Stimulated activated CD8-positive, alpha-beta memory T cell treated with anti-CD3 and anti-CD28 coated beads, Interleukin-7, amount 100 ng/mL, for 24 hours (primary cell): ENCODE results near the gene MS4A8.
"Not testable (repeated sequence)": the region's sequence is repeated elsewhere in the genome, so short reads cannot be mapped to it uniquely, and the experiment has no call there.

Experiments
- DNase-seq: peaks from one replicate; pipeline ENCODE4 v3.0.0-alpha.2; 2020; ENCODE audit warnings: low read depth

The MS4A8 gene, protein sequence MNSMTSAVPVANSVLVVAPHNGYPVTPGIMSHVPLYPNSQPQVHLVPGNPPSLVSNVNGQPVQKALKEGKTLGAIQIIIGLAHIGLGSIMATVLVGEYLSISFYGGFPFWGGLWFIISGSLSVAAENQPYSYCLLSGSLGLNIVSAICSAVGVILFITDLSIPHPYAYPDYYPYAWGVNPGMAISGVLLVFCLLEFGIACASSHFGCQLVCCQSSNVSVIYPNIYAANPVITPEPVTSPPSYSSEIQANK

DNA sequence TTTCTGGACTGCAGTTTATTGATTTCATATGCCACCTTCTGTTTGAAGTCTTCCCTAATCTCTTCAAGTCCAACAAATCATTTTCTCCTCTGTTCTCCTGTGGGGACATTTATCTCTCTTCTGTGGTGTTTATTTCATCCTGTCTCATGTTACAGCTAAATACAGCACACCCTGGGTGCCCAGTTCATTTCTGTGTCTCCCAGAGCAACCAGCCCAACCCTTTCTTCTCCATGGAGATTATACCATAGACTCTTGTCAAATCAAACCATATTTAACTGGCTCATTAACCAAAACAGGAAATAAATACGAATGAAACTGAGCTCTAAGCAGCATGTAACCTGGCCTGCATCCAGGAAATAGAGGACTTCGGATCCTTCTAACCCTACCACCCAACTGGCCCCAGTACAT is at the start of gene MS4A8:
MS4A8 (plus strand) TSS at position 329 of the 408 bp plus-strand sequence. CDS start 1,249 bp downstream, outside the sequence.
- DNase-seq: no peak

DNA sequence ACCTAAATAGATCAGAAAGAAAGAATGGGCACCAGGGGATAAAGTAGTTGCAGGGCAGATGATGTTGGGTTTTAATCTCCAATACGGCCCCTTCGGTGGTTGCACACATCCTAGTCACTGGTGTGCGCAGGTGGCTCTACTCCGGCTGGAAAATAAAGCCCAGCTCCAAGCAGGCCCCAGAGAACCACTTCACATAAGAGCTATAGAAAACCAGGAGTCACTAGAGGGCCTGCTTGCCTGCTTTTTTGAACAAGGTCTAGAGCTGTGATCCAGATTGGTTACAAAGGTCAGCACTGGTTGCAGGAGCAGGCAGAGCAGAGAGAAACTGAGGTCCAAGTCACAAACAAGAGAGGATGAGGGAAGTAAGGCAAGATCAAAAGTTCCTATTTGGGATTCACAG is 41.5 kb upstream of the MS4A8 start:
- no peak for DNase-seq

DNA sequence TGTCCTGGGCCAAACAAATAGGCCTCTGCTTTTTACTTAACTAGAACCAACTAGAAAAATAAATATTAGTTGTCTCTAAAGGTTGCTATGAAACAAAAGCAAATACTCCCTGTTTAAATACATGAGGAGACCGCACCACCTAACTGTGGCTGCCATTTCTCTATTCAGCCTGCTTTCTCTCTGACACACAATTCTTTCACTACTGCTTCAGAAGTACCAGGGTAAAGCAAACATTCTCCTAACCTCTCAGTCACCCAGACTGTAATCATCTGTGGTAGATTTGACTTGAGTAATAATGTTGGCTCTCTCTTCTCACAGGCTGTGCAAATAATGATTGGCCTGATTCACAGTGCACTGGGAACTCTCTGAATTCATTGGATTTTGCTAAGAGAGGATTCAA is 41.0 kb upstream of the MS4A8 start:
- no peak for DNase-seq

DNA sequence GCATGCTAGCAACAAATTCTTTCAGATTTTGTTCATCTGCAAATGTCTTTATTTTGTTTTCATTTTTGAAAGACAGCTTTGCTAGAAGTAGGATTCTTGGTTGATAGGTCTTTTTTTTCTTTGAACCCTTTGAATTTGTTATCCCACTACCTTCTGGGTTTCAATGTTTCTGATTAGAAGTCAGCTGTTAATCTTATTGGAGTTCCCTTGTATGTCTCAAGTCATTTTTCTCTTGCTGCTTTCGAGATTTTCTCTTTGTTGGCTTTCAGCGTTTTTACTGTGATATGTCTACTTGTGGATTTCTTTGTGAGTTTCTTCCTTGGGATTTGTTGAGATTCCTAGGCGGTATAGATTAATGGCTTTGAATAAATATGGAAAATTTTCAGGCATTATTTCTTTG is 27.2 kb upstream of the MS4A8 start:
- DNase-seq: no peak

DNA sequence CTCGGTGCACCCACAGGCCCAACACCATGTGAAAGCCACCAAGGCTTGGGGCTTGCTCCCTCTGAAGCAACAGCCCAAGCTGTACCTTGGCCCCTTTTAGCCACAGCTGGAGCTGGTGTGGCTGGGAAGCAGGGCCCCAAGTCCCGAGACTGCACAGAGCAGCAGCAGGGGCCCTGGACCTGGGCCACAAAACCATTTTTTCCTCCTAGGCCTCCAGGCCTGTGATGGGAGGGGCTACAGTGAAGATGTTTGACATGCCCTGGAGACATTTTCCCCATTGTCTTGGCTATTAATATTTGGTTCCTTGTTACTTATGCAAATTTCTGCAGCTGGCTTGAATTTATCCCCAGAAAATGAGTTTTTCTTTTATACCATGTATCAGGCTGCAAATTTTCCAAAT is 21.2 kb upstream of the MS4A8 start:
- not testable (repeated sequence) for DNase-seq

DNA sequence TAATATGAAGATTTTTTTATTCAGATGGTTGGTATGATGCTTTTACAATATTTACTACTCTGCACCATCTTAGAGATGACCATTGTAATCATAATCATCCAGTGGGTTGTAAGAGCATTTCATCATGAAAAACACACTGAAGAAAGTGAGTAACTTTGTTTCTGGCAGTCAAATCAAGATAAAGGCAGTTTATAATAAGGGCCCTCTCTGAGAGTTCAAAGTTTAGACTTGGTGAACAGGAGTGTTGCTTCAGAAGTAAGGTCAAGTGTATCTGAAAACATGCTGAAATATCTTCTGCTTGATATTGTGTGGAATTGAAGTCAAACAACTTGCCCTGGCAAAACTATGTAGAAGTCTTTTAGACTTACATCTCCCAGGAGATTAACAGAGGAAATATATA is 19.5 kb upstream of the MS4A8 start:
- DNase-seq: no peak

DNA sequence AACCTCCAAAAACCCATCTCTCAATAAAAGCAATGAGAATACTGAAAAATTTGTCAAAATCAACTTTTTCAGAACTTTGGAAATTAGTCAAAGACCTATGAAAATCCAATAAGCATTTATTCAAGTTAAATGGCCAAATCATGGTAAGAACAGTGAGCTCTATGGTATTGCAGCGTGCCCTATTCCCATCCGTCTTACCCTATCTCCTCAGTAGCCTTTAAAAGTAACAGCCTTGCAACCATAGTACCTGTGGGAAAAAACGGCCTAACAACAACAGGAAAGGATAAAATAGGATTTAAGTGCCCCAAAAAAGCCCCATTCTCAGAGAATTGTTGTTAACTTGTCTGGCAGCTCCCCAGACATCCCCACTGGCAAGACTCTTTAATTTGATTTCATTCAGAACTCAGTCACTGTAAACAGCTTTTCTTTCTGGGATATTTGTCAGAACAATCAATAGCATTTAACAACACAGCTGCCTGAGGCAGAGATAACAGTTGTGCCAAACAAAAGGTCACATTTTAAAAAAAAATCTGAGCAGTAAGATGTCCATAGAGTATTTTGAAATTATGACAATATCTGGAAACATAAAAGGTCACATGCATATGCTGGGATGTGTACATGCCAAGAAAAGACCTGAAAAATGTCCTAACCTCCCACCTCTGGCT is 18.8 kb upstream of the MS4A8 start:
- DNase-seq: no peak

DNA sequence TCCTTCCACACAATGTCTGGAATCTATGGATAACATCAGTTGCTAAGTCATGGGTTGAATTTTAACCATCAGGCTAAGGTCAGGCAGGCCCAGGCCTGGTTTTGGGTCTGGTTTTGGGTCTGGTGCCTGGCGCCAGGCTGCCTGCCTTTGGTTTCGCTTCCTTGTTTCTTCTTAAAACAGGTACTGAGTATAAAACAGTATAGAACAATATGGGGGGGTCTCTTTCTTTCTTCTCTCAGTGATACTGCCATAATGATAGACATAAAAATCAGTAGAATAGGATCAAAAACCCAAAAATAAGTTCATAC is 14.9 kb upstream of the MS4A8 start:
- not testable (repeated sequence) for DNase-seq

DNA sequence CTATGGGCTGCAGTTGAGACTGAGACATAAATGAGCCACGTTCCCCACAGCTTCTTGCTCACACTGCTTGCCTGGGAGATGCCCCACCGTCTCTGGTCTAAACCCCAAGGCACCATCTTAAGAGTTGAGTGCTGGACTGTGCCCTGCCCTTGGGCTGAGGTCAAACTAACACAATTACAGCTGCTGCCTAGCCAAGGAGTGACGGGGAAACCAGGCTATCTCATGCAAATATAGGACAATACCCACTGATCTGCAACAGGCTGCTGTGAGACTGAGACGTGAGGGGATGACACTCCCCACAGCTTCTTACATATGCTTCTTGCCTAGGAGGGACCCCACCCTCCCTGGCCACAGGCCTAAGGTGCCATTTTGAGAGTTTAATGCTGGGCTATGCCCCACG is 7.8 kb upstream of the MS4A8 start:
- no peak for DNase-seq

DNA sequence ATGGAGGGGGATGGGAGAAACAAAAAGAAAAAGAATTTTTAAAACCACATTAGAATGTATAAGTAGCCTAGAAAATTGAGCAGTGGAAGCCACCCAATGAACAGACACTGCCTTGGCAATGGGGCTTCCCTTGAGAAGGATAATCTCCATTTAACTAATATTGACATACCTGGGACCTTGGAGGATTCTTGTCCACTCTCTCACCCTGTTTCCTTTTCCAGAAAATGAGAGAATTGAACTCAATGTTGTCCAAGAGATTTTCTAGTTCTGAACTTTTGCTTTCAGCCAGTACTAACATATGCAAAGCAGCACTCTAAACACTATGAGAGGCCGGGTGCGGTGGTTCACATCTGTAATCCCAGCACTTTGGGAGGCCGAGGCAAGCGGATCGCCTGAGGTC is 524 bp downstream of the MS4A8 start:
- DNase-seq: no peak

DNA sequence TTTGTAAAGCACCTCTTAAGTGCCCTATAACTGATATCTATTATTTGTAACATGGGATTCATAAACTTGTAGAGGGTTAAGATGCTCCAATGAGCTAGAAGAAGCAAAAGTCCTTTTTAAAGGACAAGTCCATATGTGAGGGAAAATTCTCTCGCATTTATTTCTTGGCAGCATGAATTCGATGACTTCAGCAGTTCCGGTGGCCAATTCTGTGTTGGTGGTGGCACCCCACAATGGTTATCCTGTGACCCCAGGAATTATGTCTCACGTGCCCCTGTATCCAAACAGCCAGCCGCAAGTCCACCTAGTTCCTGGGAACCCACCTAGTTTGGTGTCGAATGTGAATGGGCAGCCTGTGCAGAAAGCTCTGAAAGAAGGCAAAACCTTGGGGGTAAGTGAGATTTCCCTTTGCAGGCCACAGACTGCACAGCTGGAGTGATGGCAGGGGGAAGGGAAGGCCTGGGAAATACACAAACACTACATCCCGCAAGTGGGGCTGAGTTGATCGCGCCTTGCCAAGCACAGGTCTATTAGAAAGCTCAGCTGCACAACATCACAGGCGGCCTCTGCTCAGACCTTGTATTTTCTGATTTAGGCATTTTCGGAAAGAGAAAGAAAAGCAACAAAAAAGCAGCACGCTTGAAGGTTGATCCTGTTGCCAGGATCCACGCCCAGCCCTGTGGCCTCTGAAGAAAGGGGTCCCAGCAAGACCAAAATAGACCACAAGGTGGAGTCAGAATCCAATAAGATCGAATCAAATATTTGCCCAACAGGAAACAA is 1.5 kb downstream of the MS4A8 start:
- DNase-seq: no peak

DNA sequence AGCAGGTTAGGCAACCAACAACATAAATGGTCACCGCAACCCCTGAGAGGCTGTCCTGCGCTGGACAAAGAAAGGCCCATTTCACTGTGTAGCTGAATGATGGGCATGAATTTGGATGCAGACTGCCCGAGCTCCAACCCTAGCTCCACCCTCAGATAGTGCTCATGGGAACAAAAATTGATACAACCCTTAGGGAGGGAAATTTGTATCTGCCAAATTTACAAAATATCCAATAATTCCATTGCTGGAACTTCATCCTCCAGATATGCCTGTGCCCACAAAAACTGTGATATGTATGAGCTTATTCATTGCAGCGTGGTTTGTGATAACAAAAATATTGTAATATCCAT is 2.0 kb downstream of the MS4A8 start:
- DNase-seq: no peak

DNA sequence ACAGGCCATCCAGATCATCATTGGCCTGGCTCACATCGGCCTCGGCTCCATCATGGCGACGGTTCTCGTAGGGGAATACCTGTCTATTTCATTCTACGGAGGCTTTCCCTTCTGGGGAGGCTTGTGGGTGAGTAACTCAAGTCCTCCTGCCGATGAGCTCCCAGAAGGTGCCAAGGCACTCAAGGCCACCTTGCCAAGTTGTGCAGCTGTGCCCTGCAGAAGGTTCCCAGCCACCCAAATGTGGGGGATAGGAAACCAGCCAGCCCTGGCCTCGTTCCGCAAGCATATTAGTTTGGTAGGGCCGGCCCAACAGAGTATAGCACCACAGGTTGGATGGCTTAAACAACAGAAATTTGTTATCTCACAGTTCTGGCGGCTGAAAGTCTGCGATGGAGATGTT is 4.0 kb downstream of the MS4A8 start:
- no peak for DNase-seq

DNA sequence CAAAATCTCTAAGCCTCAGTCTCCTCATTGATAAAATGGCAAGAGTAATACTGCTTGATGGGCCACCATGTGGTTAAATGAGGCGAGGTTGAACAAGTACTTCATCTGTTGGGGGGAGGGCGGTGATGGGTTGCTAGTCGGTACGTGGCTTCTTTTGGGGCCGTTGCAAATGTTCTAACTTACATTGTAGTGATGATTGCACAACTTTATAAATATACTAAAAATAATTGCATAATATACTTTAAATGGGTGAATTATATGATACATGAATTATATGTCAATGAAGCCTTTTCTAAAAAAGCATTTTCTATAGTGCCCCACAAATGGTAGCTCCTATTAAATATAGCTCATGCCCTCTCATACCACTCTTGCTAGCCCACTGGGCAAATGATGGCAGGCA is 6.5 kb downstream of the MS4A8 start:
- DNase-seq: no peak

DNA sequence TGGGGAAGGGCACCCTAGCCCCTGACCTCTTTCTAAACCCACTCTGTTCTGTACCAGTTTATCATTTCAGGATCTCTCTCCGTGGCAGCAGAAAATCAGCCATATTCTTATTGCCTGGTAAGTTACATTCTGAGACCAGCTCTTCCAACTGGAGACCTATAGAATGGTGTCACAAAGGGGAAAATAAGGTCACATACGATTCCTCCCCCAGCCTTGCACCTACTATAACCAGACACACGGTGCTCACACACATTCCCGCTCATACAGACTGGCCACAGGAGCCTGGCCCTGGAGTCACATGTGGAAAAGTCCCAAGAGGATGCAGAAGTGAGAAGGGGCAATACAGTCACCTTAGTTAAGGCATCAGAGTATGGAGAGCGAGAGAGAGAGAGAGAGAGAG is 7.5 kb downstream of the MS4A8 start:
- no peak for DNase-seq

DNA sequence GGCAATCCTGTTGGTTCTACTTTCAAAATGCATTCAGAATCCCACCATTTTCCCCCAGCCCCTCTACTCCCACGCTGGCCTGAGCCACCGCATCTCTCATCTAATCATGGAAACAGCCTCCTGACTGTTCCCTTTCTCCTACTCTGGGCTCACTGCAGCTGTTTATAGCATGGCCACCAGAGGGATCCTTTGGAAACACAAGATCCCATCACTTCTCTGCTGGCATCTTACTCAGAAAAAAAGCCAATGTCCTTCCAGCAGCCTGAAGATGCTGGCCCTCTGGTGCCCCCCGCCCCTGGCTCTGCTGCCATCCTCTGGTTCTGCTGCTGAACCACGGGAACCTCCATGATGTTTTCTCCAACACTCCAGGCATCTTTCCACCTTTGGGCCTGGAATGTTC is 11.1 kb downstream of the MS4A8 start:
- DNase-seq: no peak

DNA sequence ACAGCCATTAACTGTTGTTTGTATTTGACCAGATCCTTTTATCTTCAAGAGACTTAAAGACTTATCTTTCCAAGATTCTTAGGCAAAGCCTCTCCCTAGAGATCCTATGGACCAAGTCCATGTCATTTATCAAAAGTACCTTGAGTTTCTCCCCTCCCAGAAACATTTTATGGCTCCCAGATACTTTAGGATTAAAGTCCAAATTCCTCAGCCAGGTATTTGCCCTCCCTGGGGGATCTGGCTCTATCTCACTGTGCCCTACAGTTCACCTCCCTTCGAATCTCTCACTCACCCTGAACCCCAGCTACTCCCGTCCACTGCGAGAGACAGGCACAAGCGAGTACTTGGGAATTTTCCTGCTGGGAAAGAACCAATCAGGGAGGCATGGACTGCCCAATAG is 11.9 kb downstream of the MS4A8 start:
- DNase-seq: no peak

DNA sequence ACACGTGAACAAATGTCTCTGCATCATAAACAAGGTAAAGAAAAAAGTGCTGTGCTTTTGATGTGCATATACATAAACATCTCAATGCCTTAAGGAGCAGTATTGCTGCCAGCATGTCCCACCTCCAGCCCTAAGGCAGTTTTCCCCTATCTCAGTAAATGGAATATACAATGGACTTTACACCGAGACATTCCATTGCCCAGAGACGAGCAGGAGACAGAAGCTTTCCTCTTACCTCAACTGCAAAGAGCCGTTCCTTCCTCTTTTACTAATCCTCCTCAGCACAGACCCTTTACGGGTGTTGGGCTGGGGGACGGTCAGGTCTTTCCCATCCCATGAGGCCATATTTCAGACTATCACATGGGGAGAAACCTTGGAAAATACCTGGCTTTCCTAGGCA is 14.0 kb downstream of the MS4A8 start:
- DNase-seq: not testable (repeated sequence)

DNA sequence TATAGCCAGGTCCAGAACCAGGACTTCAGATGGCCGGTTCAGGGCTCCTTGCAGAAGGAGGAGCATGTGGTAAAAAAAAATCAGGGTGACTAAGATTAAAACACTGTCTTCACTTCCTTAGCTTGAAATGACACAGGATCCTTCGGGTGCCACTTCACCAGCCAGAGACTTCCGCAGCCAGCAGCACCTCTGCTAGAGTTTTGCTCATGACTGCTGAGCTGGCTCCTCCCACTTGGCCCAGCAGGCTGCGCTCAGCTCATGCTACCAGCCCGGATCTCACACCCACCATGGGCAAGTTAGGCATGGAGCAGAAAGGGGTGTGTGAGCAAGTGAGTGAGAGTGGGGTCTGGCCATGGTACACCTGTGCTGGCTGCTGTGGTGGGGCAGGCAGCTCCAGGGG is 18.5 kb downstream of the MS4A8 start:
- no peak for DNase-seq

DNA sequence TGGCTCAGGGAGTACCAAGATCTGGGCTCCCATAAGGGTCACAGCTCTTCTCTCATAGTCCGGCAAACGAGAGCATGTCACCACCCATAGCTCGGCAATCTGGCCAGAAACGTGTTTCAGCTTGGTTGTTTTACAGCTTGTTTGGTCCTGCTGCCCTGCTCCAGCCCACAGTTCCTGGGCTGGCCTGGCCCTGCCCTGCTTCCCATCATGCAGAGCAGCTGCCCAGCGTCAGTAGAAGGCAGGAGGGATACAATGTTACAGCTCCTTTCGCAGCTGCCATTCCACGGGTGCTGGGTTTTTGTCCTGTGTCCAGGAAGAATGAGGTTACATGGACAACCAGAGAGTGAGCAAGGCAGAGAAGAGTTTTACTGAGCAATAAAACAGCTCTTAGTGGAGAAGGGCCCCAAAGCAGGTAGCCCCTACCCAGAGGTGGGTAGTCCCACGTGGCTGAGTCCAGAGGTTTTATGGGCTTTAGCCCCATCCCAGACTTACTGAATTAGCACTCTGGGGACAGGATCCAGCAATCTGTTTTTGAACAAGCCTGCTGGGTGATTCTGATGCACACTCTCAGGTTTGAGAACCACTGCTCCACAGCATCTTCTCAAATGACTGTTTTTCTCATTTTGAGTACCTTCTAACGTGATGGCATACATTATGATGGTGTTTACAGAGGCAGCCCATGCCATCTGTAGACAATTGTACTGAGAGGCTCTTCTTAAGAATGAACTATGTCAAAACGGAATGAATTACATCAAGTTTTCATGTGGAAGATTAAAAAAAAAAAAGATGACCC is 19.3 kb downstream of the MS4A8 start:
- DNase-seq: no peak

DNA sequence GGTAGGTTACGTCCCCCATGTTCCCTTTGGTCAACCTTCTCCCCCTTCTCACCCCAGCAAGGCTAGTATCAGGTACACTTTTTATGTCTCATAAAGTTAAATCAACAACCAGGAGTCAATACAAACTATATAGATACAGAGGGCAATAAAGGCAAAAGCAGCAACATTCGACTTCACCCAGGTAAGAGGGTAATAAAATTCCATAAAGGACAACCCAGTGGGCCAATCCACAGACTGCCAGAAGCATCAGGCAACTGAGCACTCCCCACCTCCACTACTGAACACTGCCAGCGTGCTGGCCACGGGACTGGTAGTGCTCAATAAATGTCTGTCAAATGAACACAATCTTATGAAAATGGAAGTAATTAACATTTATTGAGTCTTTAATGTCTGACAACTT is 20.0 kb downstream of the MS4A8 start:
- DNase-seq: no peak

DNA sequence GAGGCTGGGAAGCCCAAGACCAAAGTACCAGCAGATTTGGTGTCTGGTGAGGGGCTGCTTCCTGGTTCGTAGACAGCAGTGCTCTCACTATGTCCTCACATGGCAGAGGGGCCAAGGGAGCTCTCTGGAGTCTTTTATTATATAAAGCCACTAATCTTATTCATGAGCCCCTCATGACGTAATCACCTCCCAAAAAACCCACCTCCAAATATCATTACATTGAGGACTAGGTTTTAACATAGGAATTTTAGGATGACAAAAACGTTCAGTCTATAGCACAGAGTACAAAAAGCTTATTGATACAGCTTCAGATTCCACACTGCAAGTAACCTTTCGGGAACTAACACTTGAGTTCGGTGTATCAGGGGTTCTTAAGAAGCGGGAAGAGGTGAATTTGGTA is 21.0 kb downstream of the MS4A8 start:
- no peak for DNase-seq

DNA sequence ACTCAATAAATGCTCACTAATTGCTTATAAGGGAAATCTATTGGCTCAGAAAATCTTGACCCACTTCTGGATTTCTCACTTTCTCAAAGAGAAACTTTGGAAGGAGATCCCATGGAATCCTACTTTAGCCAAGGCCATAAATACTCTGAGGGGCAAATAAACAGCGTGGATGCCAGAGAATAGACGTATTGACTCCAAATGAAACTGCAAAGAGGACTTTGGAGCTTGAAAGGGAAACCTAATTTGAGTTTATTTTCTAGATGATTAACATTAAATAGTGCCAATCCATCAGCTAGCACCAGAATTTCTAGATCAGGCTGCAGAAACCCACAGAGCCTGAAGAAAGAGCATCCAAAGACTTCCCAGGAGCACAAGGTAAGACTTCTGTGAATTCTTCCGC is 25.0 kb downstream of the MS4A8 start, which contains the start of gene MS4A18:
MS4A18 (plus strand) TSS at position 301 of the 400 bp plus-strand sequence.
- no peak for DNase-seq
